ENCODE results near the gene LTBP4.
A peak's percentile ranks its signal among the peaks of the same experiment; 100 is the strongest.
"Not testable (repeated sequence)": the region's sequence is repeated elsewhere in the genome, so short reads cannot be mapped to it uniquely, and the experiment has no call there.

Gene LTBP4

GRCh38 chr19:40646743-40647254 is 45.6 kb downstream of the LTBP4 start:
- no peak overlapping the region for H3K4me3 ChIP-seq (ENCODE audit: low read length)

DNA sequence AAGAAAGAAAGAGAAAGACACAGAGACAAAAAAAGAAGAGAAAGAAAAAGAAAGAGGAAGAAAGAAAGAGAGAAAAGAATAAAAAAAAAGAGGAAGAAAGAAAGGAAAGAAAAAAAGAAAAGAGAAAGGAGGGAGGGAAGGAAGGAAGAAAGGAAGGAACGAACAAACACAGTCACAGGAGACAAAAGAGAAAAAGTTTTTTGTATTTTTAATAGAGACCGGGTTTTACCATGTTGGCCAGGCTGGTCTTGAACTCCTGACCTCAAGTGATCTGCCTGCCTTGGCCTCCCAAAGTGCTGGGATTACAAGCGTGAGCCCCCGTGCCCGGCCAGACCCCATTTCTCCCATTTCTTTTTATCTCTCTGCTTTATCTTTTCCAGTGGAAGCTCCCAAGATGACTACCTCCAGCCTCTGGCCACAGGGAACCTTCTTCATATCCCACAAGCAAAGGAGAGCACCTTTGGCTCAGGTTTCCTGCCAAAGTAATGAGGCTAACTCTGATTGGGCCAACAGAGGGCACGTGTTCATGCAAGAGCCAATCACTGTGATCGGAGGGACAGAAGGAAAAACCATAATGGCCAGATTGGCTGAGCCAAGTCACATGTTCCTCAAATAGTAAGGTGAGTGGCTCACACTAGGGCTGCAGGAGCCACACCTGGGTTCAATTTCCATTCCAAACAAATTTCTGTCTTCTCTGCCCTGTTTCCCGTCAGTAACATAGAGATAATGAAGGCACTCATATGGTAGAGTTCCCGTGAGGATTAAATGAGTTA is 48.9 kb downstream of the LTBP4 start:
- not testable (repeated sequence) for H3K4me3 ChIP-seq (ENCODE audit: low read length)
- peak; percentile 15 for DNase-seq (ENCODE audit: low read depth, low spot score)

More at GRCh38 chr19:40646743-40647254, 45.6 kb downstream of the LTBP4 start:
- DNase-seq (ENCODE audit: low read depth, low spot score): no peak

DNA sequence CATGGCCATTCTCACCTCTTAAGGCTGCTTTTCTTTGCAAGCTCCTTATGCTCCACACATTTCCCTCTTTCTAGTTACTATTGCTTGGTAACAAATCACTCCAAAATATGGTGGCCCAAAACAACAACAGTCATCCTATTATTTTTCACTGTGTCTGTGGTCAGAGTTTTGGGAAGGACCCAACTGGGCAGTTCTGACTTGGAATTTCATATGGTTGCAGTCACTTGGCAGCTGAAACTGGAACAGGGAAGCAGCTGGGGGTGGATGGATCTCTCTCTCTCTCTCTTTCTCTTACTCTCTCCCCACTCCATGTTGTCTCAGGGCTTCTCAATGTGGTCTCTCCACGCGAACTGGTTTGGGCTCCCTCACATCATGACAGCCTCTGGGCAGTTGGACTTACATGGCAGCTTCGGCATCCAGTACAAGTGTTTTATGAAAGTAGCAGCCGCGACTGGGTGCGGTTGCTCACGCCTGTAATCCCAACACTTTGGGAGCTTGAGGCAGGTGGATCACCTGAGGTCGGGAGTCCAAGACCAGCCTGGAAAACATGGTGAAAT is 49.7 kb downstream of the LTBP4 start:
- no peak overlapping the region for H3K4me3 ChIP-seq (ENCODE audit: low read length)
- DNase-seq (ENCODE audit: low read depth, low spot score): no peak

GRCh38 chr19:40652303-40652702 is 51.1 kb downstream of the LTBP4 start:
- not testable (repeated sequence) for DNase-seq (ENCODE audit: low read depth, low spot score); H3K4me3 ChIP-seq (ENCODE audit: low read length)

- H3K4me3 ChIP-seq (ENCODE audit: low read length): not testable (repeated sequence)
Measured at GRCh38 chr19:40655684-40656083, 54.5 kb downstream of the LTBP4 start.

GRCh38 chr19:40658031-40658430 is 56.9 kb downstream of the LTBP4 start:
- no peak for DNase-seq (ENCODE audit: low read depth, low spot score)
- H3K4me3 ChIP-seq (ENCODE audit: low read length): no peak overlapping the region

More at GRCh38 chr19:40655684-40656083, 54.5 kb downstream of the LTBP4 start:
- not testable (repeated sequence) for DNase-seq (ENCODE audit: low read depth, low spot score)

- DNase-seq (ENCODE audit: low read depth, low spot score): no peak
Measured at GRCh38 chr19:40659116-40659515, 57.9 kb downstream of the LTBP4 start.

GRCh38 chr19:40659566-40659965 is 58.4 kb downstream of the LTBP4 start:
- no peak overlapping the region for H3K4me3 ChIP-seq (ENCODE audit: low read length)
- no peak for DNase-seq (ENCODE audit: low read depth, low spot score)

More at GRCh38 chr19:40659116-40659515, 57.9 kb downstream of the LTBP4 start:
- H3K4me3 ChIP-seq (ENCODE audit: low read length): no peak overlapping the region

DNA sequence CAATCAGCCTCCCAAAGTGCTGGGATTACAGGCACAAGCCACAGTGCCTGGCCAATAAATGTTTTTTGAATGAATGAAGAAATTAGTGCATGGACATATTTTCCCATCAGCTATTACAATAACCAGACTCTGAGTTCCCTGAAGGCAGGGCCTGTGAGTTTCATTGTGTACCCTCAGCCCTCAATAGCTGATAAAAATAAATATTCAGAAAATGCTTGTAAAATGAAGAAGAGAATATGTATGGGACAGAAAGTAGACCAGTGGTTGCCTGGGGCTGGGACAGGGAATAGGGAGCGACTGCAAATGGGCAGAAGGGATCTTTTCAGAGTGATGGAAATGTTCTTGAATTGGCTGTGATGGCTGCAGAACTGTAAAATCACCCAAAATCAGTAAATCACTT is 60.4 kb downstream of the LTBP4 start:
- H3K4me3 ChIP-seq (ENCODE audit: low read length): no peak overlapping the region
- DNase-seq (ENCODE audit: low read depth, low spot score): no peak

DNA sequence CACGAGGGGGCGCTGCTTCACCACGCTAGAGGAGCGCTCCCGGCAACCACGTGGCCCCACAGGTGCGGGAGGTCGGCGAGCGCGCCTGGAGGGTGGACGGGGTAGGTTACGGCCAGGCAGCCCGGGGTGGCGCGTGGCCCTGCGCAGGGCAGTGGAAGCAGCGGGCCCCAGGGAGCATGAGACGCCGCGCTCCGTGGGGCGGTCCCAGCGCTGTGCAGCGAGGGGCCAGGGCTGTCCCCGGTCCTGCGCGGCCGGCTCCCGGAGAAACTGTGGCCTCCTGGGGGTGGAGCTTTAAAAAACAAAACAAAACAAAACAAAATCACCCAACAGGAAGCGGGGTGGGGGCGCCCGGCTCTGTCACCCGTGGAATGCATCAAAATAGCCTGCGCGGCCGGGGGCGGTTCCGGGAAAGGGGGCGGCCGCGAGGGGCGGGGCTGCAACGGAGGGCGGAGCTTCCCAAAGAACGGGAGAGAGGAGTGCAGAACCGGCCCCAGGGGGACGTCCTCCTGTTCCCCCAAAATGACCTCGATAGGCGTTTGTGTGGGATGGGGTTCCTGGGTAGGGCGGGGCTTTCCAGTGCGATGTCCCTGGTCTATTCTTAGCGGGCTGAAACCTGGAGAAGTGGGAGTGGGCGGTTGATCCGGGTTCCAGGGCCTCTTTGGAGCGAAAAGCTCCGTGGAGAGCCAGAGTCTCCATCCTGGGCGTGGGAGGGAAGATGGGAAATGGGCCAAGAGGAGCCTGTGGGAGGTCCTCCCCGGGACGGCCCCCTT is 61.9 kb downstream of the LTBP4 start:
- DNase-seq (ENCODE audit: low read depth, low spot score): peak; percentile 76
- H3K4me3 ChIP-seq (ENCODE audit: low read length): peak overlapping the region; percentile 55

DNA sequence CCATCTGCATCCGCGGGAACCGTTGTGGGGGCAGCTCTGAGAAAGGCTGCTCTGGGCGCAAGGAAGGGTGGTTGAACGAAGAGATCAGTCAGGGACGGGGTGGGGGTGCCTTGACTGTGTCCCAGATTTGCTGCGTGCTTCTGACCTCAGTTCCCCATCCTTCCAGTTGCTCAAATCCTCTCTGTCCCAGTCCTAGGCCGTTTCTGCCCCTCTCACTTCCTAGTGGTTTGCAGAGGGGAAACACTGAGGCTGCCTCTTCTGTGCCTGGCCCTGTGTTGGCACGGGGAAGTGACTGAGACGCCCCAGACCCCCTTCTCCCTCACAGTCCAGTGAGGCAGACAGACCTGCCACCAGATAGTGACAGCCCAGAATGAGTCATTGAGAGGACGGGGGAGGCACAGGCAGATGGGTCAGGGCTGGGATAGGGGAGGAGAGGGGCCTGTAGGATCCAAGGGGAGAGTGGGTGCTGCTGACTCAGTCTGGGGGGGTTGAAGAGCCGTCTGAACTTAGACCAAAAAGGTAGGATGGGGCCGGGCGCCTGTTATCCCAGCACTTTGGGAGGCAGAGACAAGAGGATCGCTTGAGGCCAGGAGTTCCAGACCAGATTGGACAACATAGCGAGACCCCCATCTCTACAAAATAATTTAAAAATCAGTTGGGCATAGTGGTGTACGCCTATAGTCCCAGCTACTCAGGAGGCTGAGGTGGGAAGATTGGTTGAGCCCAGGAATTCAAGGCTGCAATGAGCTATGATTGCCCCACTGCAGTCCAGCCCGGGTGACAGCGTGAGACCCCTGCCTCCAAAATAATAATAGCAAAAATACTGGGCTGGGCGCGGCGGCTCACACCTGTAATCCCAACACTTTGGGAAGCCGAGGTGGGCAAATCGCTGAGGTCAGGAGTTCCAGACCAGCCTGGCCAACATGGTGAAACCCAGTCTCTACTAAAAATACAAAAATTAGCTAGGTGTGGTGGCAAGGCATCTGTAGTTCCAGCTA is 62.8 kb downstream of the LTBP4 start:
- no peak for DNase-seq (ENCODE audit: low read depth, low spot score)
- peak overlapping the region; percentile 55 for H3K4me3 ChIP-seq (ENCODE audit: low read length)

- no peak overlapping the region for H3K4me3 ChIP-seq (ENCODE audit: low read length)
- DNase-seq (ENCODE audit: low read depth, low spot score): no peak
Measured at GRCh38 chr19:40666803-40667438, 65.8 kb downstream of the LTBP4 start.

- DNase-seq (ENCODE audit: low read depth, low spot score): no peak
- H3K4me3 ChIP-seq (ENCODE audit: low read length): no peak overlapping the region
Measured at GRCh38 chr19:40667602-40668001, 66.4 kb downstream of the LTBP4 start.

- DNase-seq (ENCODE audit: low read depth, low spot score): no peak
- H3K4me3 ChIP-seq (ENCODE audit: low read length): no peak overlapping the region
Measured at GRCh38 chr19:40668991-40669614, 67.9 kb downstream of the LTBP4 start.

DNA sequence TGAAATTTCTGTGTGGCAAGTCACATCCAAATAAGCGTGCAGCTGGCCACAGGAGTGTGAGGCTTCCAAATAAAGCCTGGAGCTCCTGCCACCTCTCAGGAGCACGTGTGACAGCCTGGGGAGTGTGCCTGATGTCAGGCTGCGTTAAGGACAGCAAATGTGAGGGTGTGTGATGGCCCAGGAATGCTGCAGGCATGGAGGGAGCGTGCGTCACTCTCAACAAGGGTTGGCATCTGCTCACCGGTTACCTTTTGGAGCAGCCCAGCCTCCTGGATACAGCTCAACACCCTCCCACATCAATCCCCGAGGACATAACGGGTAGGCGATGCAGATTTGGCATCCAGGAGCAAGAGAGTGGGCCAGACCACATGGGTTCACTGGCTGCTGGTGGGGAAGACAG is 70.2 kb downstream of the LTBP4 start:
- H3K4me3 ChIP-seq (ENCODE audit: low read length): no peak overlapping the region
- DNase-seq (ENCODE audit: low read depth, low spot score): no peak

DNA sequence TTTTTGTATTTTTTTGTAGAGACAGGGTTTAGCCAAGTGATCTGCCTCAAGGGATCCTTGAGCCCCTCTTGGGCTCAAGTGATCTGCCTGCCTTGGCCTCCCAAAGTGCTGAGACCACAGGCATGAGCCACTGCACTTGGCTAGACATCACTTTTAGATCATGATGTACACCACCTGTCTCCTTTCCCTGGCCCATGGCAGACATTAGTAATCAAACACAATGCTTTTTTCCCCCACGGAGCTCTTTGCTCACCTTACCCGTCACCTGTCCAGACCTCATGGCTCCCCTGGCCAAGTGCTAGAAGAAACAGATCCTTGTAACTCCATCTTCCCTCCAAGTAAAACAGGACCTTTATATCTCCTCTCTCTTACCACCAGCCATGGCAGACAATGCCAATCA is 70.9 kb downstream of the LTBP4 start:
- no peak for DNase-seq (ENCODE audit: low read depth, low spot score)
- no peak overlapping the region for H3K4me3 ChIP-seq (ENCODE audit: low read length)

DNA sequence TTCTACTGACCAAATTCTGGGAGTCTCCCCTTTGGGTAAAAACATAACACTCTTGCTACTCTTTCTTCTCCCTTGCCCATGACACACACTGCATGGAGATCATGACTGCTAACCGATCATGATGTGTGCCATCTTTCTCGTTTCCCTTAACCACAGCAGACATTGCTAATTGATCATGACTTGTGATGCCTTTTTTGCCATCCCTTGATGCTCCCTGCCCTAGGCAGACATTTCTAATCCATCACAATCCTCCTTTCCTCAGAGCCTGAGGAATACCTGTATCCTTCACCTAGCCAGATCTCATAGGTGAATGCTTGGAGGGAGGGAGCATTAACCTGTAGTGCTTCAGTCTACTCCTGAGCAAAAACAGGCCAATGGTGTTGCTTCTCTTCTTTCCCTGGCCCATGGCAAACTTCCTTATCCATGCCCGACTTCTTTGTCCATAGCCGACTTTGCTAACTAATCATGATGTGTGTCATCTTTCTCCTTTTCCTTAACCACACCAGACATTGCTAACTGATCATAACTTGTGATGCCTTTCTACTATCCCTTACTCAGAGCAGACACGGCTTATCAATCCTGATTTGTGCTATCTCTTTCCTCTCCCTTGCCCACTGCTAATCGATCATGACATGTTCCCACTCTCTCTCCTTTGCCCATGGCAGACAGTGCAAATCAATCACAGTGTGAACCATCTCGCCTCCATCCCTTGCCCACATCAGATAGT is 71.6 kb downstream of the LTBP4 start:
- DNase-seq (ENCODE audit: low read depth, low spot score): no peak
- H3K4me3 ChIP-seq (ENCODE audit: low read length): no peak overlapping the region

Data from Jurkat, Clone E6-1 (cell line).